NCI-H1048 (cell line): Measurements from ENCODE around the gene TCAP.

Experiments
- DNase-seq: peaks from one replicate; lab custom pipeline; 2025; lab: John Stamatoyannopoulos, UW

The TCAP gene

GRCh38 chr17:39667945-39668924 is 3.1 kb downstream of the TCAP start, which contains the start of gene PNMT:
Gene PNMT, plus strand, starts transcription at chr17:39668453. Its CDS starts 23 bp downstream, at chr17:39668476.
- DNase-seq = no peak

DNA sequence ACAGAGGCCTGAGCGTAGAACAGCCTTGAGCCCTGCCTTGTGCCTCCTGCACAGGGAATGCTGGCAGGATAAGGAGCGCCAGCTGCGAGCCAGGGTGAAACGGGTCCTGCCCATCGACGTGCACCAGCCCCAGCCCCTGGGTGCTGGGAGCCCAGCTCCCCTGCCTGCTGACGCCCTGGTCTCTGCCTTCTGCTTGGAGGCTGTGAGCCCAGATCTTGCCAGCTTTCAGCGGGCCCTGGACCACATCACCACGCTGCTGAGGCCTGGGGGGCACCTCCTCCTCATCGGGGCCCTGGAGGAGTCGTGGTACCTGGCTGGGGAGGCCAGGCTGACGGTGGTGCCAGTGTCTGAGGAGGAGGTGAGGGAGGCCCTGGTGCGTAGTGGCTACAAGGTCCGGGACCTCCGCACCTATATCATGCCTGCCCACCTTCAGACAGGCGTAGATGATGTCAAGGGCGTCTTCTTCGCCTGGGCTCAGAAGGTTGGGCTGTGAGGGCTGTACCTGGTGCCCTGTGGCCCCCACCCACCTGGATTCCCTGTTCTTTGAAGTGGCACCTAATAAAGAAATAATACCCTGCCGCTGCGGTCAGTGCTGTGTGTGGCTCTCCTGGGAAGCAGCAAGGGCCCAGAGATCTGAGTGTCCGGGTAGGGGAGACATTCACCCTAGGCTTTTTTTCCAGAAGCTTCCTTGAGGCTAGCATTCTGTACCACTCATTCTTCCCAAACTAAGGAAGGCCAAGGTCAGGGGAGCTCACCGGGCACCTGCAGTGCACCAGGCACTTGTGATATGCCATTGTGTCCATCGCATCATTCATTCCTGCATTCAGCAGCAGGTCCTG is 5.0 kb downstream of the TCAP start:
- no peak for DNase-seq

DNA sequence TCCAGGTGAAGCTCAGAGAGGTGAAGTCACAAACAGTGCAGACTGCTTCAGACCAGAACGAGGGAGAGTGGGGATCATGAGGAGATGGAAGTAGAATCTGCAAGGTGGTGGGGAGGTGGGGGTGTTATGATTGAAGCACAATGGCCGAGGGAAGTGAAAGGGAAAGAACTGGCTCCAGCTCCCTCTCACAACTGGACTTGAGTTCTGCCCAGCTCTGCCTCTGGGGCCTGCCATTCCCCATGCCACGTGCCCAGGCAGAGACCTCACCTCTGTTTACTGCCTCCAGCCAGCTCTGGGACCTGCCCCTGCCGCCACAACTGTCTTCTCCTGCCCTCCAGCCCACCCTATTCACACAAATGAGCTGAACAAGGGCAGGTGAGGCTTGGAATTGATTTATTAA is 5.6 kb downstream of the TCAP start:
- no peak for DNase-seq

DNA sequence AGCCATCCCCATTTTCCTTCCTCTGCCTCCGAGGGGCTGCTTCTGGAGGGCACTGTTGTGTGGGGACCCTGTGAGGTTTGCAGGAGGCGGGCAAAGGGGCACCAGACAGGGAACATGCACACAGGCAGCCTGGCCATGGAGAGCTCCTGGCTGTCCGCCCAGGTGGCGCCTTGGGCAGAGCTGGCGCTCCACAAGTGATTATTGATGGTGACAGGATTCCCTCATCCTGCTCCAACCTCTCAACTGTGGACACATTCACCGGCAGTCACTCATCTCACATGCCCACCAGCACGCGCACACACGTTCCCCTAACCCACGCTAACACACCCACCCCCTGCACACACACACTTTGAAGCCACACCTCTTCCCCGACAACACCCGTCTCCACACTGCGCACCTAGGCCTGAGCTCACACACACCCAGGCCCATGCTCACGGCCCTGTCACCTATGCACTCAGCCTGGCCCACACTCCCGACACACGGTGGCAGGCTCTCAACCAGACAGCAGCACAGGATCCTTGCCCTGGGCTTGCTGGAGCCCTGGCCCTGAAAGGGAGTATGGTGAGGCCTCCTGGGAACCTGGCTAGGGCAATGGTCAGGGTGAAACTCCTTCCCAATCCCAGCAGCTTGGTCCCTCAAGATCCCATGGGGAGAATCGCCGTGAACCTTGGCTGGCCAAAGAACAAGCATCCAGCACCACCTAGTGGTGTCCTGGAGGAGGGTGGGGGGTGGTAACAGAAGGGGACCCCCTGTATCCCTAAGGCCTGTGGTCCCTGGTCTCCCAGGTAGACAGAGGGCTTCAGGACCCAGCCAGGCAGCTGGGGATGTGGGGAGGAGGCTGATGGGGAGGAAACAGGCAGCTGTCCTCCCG is 6.7 kb downstream of the TCAP start:
- no peak for DNase-seq

- DNase-seq = no peak
Measured at GRCh38 chr17:39672522-39673334, 7.6 kb downstream of the TCAP start.

DNA sequence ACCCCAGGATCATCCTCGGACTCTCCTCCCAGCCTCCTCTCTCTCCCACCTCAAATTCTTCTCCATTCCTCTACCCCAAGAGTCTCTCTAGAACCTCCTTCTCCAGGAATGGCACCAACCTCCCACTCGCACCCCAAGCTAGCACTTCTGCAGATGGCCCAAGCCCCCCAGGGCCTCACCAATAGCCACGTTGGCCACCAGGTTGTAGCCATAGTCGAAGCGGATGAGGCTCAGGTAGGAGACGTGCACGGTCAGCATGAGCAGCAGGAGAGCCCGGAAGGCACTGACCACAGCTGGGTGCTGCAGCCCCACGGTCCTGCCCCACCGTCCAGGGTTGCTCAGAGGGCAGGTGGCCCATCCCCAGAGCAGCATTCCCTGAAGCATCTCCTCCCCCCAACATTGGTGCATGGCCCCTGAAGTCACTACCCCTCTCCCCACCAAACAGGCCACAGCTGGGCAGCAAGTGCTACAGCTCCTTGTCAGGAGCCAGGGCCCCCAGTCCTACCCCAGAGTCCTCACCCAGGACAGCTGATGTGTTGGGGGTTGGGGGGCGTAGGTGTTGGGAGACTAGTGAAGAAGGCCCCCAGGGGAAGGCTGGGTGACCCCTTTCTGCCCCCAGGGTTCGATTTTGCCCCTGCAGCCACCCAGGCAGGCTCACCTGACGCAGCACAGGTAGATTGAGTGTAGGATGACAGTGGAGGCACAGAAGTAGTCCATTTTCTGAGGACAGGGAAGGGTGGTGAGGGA is 8.4 kb downstream of the TCAP start:
- DNase-seq = no peak

DNA sequence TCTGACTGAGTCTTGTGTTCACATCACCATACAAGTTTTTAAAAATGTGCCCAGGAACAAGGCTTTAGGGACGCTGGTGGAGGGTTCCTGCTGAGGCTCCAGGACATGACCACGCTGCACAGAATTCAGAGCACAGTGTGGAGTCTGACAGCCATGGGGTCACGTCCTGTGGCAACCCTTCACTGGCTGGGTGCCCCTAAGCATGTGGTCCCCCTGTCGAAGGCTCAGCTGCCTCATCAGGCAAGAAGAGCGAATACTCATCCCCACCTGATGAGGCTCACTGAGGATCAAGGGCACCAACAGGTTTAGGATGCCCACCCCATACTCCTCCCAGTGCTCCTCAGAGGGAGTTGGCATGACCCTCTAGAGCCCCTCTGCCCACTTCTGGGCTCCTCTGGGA is 9.0 kb downstream of the TCAP start:
- DNase-seq = no peak

GRCh38 chr17:39674702-39675389 is 9.7 kb downstream of the TCAP start:
- no peak for DNase-seq

DNA sequence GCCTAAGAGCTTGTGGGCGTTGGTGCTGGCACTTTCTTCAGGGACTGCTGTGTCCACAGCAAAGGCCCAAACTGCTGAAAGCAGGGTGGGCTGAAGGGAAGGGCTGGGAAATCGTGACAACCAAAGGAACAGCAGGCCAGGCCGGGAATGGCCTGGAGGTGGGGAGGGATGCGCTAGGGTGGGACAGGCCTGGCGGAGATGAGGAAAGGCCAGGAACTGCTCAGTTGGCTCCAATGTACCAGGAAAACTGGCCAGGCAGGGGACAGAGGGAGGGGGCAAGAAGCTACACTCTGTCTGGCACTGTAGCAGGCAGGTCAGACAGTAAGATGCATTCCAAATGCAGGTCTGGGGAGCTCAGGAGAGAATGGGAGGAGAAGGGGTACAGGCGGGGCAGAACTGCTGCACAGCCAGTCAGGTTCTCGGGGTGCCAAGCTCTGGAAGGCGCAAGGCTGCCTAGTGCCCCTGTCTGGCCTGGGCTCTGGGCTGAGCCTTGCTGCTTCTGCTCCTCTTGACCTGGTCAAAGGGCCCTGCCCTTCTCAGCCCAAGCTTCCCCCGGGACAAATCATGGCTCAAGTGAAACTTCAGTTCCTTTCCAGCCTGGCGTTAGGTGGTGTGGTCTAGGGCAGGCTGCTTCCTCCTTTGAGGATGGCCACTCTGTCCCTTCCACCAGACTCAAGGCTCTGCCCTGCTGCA is 10.4 kb downstream of the TCAP start:
- no peak for DNase-seq

- DNase-seq = no peak
Measured at GRCh38 chr17:39676198-39676819, 11.2 kb downstream of the TCAP start.

- DNase-seq = no peak
Measured at GRCh38 chr17:39677072-39677471, 11.9 kb downstream of the TCAP start.

DNA sequence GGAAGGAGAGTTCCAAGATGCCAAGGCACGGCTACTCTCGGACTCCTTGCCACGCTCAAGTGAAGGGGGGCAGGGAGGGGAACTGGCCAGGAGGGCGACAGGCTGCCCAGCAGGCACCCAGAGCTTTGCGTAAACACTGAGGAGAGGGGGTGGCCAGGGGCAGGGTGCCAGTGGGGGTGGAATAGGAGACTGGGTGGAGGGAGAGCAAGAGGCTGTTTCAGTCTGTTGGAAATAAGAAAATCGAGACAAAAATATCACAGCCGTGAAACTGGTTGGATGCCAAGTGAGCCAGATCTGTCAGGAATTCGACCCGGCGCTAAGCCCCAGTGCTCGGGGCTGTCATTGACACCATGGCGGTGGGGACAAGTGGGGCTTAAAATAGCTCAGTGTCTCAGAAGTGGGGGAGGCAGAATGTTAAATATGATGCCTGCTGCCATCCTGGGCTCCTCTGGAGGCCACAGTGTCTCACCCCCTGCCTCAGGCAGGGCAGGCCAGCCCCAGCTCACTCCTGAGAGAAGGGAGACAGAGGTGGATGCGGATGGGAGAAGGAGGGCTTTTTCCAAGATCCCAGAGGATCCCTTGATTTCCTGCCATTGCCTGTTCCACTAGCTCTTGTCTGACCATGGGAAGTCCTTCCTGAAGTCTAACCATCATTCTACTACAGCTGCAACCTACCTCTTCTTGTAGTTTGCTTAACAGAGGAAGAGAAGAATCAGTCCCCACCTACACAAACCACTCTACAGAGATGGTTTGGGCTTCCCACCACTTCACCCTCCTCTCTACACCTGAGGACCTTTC is 12.6 kb downstream of the TCAP start:
- DNase-seq = no peak

DNA sequence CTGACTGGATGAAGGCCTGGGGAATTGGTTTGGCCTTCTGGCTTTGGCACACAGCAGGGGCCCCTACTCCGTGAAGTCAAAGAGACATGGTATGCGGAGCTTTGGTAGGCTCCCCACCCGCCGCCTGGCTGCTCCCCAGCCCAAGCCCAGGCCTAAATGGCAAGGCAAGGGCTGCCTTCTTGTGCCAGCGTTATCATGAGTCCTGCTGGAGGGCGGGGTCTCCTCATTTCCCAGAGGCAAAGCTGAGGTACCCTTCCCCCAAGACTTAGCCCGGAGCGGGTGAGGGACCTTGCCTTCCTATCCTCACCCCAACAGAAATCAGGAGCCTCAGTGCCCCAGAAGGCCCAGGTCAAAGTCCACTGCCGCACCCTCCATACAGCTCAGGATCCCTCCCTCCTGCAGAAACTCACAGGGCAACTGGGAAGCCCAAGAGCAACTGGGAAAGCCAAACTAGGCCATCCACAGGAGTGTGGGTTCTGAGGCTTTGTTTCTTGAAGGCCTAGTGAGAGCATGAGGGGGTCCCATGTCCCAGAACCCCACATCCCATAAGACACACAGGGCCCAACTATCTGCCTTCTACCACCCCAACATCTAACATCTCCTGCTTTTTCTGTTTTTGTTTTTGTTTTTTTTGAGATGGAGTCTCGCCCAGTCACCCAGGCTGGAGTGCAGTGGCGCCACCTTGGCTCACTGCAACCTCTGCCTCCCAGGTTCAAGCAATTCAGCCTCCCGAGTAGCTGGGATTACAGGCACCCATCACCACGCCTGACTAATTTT is 13.4 kb downstream of the TCAP start:
- no peak for DNase-seq

DNA sequence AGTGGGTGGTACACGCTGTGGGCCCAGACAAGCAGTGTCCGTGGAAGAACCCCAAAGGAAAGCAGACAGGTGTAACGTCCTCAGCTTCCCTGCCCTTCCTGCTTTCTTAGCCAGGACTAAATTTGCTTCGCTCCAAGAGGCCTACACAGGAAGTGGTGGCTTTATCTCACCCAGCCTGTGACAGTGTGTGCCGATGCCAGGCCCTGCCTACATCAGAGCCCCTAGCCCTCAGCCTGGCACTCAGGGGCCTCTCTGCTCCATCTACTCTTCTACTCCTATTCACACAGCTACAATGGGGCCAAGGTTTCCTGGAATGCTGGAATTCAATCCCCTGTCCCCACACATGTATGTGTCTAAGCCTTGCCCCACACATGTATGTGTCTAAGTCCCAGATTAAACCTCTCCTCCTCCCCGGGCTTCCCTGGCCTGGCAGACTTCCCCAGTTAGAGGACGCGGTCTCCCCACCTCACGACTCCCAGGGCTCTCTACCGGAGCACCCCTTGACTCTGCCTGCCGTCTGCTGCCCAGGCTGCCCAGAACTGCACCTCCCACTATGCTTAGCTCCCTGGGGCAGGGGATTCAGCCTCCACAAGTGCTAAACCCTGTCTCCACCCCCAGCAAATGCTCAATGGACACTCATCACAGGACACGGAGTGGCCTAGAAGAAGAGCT is 14.5 kb downstream of the TCAP start:
- DNase-seq = no peak

DNA sequence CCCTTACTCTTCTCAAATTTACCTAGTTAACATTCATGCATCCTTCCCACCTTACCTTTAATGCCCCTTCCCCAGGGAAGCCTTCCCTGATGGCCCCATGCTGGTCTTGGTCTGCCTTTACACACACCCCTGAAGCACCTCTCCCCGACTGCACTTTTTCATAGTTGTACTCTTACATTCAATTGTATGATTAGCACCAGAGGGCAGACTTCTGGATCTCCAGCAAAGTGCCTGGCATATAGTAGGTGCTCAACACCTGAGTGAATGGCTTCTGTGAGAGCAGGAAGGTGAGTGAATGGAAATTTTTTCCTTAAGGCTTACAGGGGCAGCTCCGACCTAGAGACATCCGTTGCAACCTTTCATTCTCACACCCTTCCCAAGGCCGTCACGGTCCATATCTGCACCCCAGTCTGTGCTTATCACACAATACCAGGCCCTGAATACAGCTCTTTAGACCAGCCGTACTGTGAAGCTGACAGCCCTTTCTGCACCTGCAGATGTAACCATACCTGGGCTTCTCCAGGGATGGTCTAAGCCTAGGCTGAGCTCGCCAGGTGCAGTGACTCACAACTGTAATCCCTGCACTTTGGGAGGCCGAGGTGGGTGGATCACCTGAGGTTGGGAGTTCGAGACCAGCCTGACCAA is 18.3 kb downstream of the TCAP start:
- DNase-seq = no peak
